K562 (cell line): ENCODE data around the gene LBH. TPM values are rescaled to one million over a fixed set of nuclear protein-coding genes. Genes with fewer than 3 reads are reported as not detected.

Experiments
- ATAC-seq: fragments of 200-7000 bp; cut with Tn5 transposase; 3 replicates; pipeline ENCODE4 v1.9.1; 2020; ENCODE audit warnings: moderate library complexity
- BruUV-seq: library from RNA; stranded (reverse); fragments of 400-500 nt; replicated peaks from 2 replicates; lab custom pipeline; 2021; lab: Mats Ljungman, UMichigan
- CTCF ChIA-PET: fragments of 300-600 bp; formaldehyde crosslinking; extraction: SDS; loops from one replicate; lab custom pipeline; 2021; ENCODE audit warnings: low intra/inter-chr PET ratio; lab: Yijun Ruan, JAX
- POLR2A ChIA-PET: fragments of 300-600, 350-650 bp; sonication (Branson Sonifier 250); formaldehyde crosslinking; extraction: SDS; loops from one replicate; lab custom pipeline; 2021; ENCODE audit warnings: antibody characterized with exemption, inconsistent platforms; lab: Yijun Ruan, JAX
- DNase-seq, 4 experiments: peaks; one replicate each; pipeline versions ENCODE4 v3.0.0 to v3.0.0-alpha.2; 2011 to 2018; ENCODE audit warnings: low spot score in 3 of 4, mixed read lengths in 3 of 4; ENCODE audit errors: extremely low read depth in 1 of 4
- FAIRE-seq: peaks from 2 replicates; lab custom pipeline; 2011; peaks lifted over from hg19 to GRCh38; lab: Jason Lieb, UNC
- H2AFZ ChIP-seq: 2 replicates; pipeline ENCODE4 v1.6.0; 2011; ENCODE audit warnings: low read depth, low read length, control low read depth, inconsistent platforms
- H3K27ac ChIP-seq: fragments of 200-600 bp; 3 replicates; pipeline ENCODE4 v1.8.0; 2011; ENCODE audit warnings: low read depth, mild to moderate bottlenecking, control low read depth, inconsistent platforms, low read length, moderate library complexity, mixed read lengths; ENCODE audit errors: extremely low read depth
- H3K27me3 ChIP-seq, 2 experiments: fragments of 300-600 bp in 1 of 2; 2 replicates in 1 of 2; 3 replicates in 1 of 2; pipeline versions ENCODE4 v1.6.0 to v1.8.0; 2011; ENCODE audit warnings: inconsistent platforms in 2 of 2, low read length in 2 of 2, mild to moderate bottlenecking in 1 of 2, mixed read lengths in 1 of 2, moderate library complexity in 1 of 2; ENCODE audit not compliant: control insufficient read depth in 2 of 2, insufficient read depth in 2 of 2
- H3K36me3 ChIP-seq: fragments of 300-600 bp; 3 replicates; pipeline ENCODE4 v1.8.0; 2011; ENCODE audit warnings: mild to moderate bottlenecking, low read length, inconsistent platforms; ENCODE audit not compliant: control insufficient read depth, insufficient read depth
- H3K4me1 ChIP-seq, 2 experiments: fragments of 200-600 bp in 1 of 2; replicated peaks in 1 of 2; 2 replicates in 1 of 2; 3 replicates in 1 of 2; pipeline versions ENCODE4 v1.5.1 to v1.8.0; 2011; ENCODE audit warnings: inconsistent platforms in 2 of 2, low read length in 2 of 2, mild to moderate bottlenecking in 1 of 2, mixed read lengths in 1 of 2, moderate library complexity in 1 of 2; ENCODE audit not compliant: control insufficient read depth in 2 of 2, insufficient read depth in 2 of 2
- H3K4me2 ChIP-seq: 2 replicates; pipeline ENCODE4 v1.6.1; 2011; ENCODE audit warnings: low read length, control low read depth, inconsistent platforms, mixed read lengths; ENCODE audit not compliant: insufficient read depth
- H3K4me3 ChIP-seq: fragments of 200-600 bp; sonication (generic), shearing (Covaris generic); 2 replicates; pipeline ENCODE4 v1.5.1; 2016; ENCODE audit warnings: control low read depth, inconsistent platforms
- H3K79me2 ChIP-seq: fragments of 200-600 bp; 3 replicates; pipeline ENCODE4 v1.8.0; 2011; ENCODE audit warnings: low read length, inconsistent platforms; ENCODE audit not compliant: control insufficient read depth, insufficient read depth
- H3K9ac ChIP-seq, 2 experiments: 2 replicates each; pipeline versions ENCODE4 v1.6.0 to v1.6.1; 2011; ENCODE audit warnings: low read depth in 2 of 2, low read length in 2 of 2, control low read depth in 1 of 2, inconsistent platforms in 1 of 2, mild to moderate bottlenecking in 1 of 2, mixed read lengths in 1 of 2; ENCODE audit not compliant: insufficient read depth in 1 of 2
- H3K9me1 ChIP-seq: one replicate; pipeline ENCODE4 v1.6.0; 2011; ENCODE audit warnings: inconsistent platforms, mild to moderate bottlenecking, low read length, moderate library complexity; ENCODE audit not compliant: control insufficient read depth, insufficient read depth
- H3K9me3 ChIP-seq: replicated peaks from 2 replicates; pipeline ENCODE4 v1.5.1; 2011; ENCODE audit warnings: low read depth, low read length, inconsistent platforms; ENCODE audit not compliant: control insufficient read depth, insufficient read depth
- H4K20me1 ChIP-seq: replicated peaks from 2 replicates; pipeline ENCODE4 v1.6.1; 2011; ENCODE audit warnings: low read length, inconsistent platforms, mixed read lengths; ENCODE audit not compliant: control insufficient read depth, insufficient read depth
- CBFA2T2 ChIP-seq: fragments of 450-650 bp; conservative IDR thresholded peaks from 2 replicates; pipeline ENCODE4 v1.6.1; 2017; ENCODE audit warnings: mild to moderate bottlenecking
- CTBP1 ChIP-seq: fragments of 450-650 bp; IDR thresholded peaks from 2 replicates; pipeline ENCODE4 v1.6.1; 2016; ENCODE audit warnings: borderline replicate concordance
- NCOR1 ChIP-seq: fragments of 450-650 bp; IDR thresholded peaks from 2 replicates; pipeline ENCODE4 v1.6.1; 2016; ENCODE audit warnings: mild to moderate bottlenecking, moderate library complexity
- PHB2 ChIP-seq: fragments of 450-650 bp; IDR thresholded peaks from 2 replicates; pipeline ENCODE4 v1.6.1; 2017; ENCODE audit warnings: low read depth
- TRIM24 ChIP-seq, 2 experiments: fragments of 450-650 bp; IDR thresholded peaks; 2 replicates each; pipeline ENCODE4 v1.6.1; 2016
- ZNF23 ChIP-seq: fragments of 250-450 bp; sonication (Bioruptor Pico); IDR thresholded peaks from 2 replicates; pipeline ENCODE4 v1.4.0; 2020; ENCODE audit warnings: mild to moderate bottlenecking
- WGBS: fragments of 100-300 bp; shearing (Covaris generic); methylation state at CpG from one replicate; pipeline ENCODE4 v1.1.6; 2016; ENCODE audit warnings: low coverage, mixed read lengths; ENCODE audit not compliant: insufficient coverage; ENCODE audit errors: missing lambda C conversion rate; 5-methylcytosine and 5-hydroxymethylcytosine counted together
- in situ Hi-C: fragments of 300-500 bp; cut with MboI; formaldehyde crosslinking; loops from 4 replicates; pipeline ENCODE4 v1.15.0; 2018; ENCODE audit warnings: inconsistent platforms, mixed read lengths
- intact Hi-C: fragments of 100-400 bp; cut with micrococcal nuclease; formaldehyde crosslinking; loops from 2 replicates; pipeline ENCODE4 v1.14.2; 2022
- polyA plus RNA-seq, 8 experiments: library from polyadenylated mRNA; depleted of rRNA in 4 of 8; stranded (reverse) in 5 of 8; unstranded in 3 of 8; fragments of >200 nt; fragmentation: Nextera tagmentation in 2 of 8; fragmentation: Illumina TruSeq in 1 of 8; extraction: Ambion mirVana in 2 of 8; extraction: Trizol in 1 of 8; gene quantifications; 2 replicates each; pipeline versions ENCODE4 v1.2.1 to v1.2.3, GENCODE V29; 2011 to 2014; ENCODE audit warnings: inconsistent platforms in 1 of 8, missing spikeins in 1 of 8
- total RNA-seq, 7 experiments: library from RNA; depleted of rRNA in 6 of 7; stranded (reverse); fragments of >200 nt in 6 of 7; fragmentation: Illumina TruSeq in 2 of 7; extraction: Trizol in 2 of 7; gene quantifications; 2 replicates each; pipeline versions ENCODE4 v1.2.1 to v1.2.3, GENCODE V29; 2011 to 2021; ENCODE audit warnings: low replicate concordance in 1 of 7
- TF ChIP-seq, protein P1 (sequence below): fragments of 250-450 bp; sonication (Bioruptor Pico); IDR thresholded peaks from 2 replicates; pipeline ENCODE4 v1.8.0; 2022; ENCODE audit warnings: moderate library complexity, mild to moderate bottlenecking, inconsistent platforms

LBH gene
- total and polyA plus RNA-seq, 9 of the 15 experiments (the other 6 are each of a cell fraction or from before 2014, with no cell fraction given), result 3.1 to 13.4 (median 7.4) TPM

DNA sequence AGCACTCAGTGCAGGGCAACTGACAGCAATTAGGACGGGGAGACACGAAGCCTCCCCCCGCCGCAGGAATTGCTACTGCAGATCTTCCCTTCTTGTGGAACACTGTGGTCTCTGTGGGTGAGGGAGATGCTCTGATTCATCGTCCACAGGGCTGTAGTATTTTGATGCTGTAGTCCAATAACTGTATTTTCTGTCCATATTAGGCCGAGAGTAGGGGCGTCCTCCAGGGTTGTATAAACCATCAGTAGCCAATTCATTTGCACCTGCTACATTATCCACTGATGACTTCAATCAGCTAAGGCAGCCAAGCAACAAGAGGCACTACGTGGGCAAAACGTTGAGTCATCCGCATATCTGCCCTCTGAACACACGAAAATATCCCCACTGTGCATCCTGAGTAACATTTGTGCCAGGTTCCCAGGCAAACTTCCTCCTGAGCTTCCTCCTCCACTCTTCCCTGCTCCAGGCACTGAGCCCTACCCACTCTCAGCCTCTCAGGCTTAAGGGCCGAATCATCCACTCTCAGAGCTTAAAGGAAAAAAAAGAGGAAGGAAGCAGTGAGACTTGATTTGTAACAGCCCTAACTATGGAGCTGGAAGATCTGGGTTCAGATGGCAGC, 62.1 kb downstream of the LBH start:
- ChIA-PET CTCF (no interaction called here), POLR2A (interaction anchor here (0.6 to 1.2 kb wide), 2 partner anchors 9 to 14 kb away, joined by 3 to 10 read pairs; no protein-coding TSS in a partner anchor)
- ATAC-seq (0 out of 3 replicates have a peak, but pooled peaks have one; percentile 15), FAIRE-seq (peak; percentile 54), DNase-seq (no peak)
- H4K20me1 ChIP-seq, result 0 out of 2 replicates have a peak, but pooled peaks cover 3% of the 10 kb centered on the region
- 29% methylated on average over 10 of the region's 12 CpGs for WGBS
- no peak overlapping the region for H3K27ac ChIP-seq
- no TSS peak for BruUV-seq
- H3K36me3 ChIP-seq, result no peaks in the 10 kb centered on the region
- H3K4me1 ChIP-seq, result peaks cover 13 to 18% of the 10 kb centered on the region in 2 experiments; a peak in 4 of 5 replicates
- in situ Hi-C loops (no loop called here), intact Hi-C loops (loop anchor here (5.0 kb wide), 2 partner anchors 146 to 154 kb away; partner anchors contain the start of genes LCLAT1 and YPEL5)
- H3K9me3 ChIP-seq, result no peaks in the 10 kb centered on the region
- H3K9me1 ChIP-seq, result no peaks in the 10 kb centered on the region
- H3K79me2 ChIP-seq, result no peaks in the 10 kb centered on the region
- no peak overlapping the region for H2AFZ ChIP-seq
- H3K4me2 ChIP-seq, result no peak overlapping the region
- no peaks in the 10 kb centered on the region for H3K27me3 ChIP-seq
- no peak overlapping the region for H3K9ac ChIP-seq
- no peak overlapping the region for H3K4me3 ChIP-seq
- TF ChIP-seq TRIM24 (IDR thresholded peaks at IDR 0.05) (no peak), CBFA2T2 (0 out of 2 replicates have a peak, but pooled peaks have one; percentile 1), NCOR1 (no peak), ZNF23 (CRISPR knock-in tag) (no peak), PHB2 (no peak), CTBP1 (peak; percentile 19; the same call in 1 of the 2 replicates)
- TF ChIP-seq, protein P1, sequence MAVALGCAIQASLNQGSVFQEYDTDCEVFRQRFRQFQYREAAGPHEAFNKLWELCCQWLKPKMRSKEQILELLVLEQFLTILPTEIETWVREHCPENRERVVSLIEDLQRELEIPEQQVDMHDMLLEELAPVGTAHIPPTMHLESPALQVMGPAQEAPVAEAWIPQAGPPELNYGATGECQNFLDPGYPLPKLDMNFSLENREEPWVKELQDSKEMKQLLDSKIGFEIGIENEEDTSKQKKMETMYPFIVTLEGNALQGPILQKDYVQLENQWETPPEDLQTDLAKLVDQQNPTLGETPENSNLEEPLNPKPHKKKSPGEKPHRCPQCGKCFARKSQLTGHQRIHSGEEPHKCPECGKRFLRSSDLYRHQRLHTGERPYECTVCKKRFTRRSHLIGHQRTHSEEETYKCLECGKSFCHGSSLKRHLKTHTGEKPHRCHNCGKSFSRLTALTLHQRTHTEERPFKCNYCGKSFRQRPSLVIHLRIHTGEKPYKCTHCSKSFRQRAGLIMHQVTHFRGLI, result no peak
